ENCODE results near the gene SERTAD4. TPM values are rescaled to one million over a fixed set of nuclear protein-coding genes. Genes with fewer than 3 reads are reported as not detected.

The SERTAD4 gene
- polyA plus RNA-seq, 1 donor from 2014 or later, result 41.4 TPM

GRCh38 chr1:210248341-210248740 is 15.7 kb downstream of the SERTAD4 start:
- Histone ChIP-seq H3K27ac (ENCODE audit: low read length) (no peak overlapping the region), H3K79me2 (replicated peaks; ENCODE audit: insufficient read depth, low read length) (no peaks in the 10 kb centered on the region), H4K20me1 (ENCODE audit: insufficient read depth) (no peaks in the 10 kb centered on the region), H3F3A (ENCODE audit: insufficient read depth, low read length, poor library complexity, severe bottlenecking) (no peaks in the 10 kb centered on the region), H3K9me3 (ENCODE audit: low read length) (no peaks in the 10 kb centered on the region), H3K4me2 (ENCODE audit: low read length) (no peak overlapping the region), H3K27me3 (ENCODE audit: insufficient read depth, low read depth, low read length) (no peaks in the 10 kb centered on the region), H2AFZ (ENCODE audit: low read depth, low read length) (no peak overlapping the region), H3K36me3 (ENCODE audit: insufficient read depth, low read length) (no peaks in the 10 kb centered on the region), H3K9me2 (ENCODE audit: insufficient read depth, low read length) (no peaks in the 10 kb centered on the region), H3K4me3 (ENCODE audit: low read length) (no peak overlapping the region), H3K9ac (ENCODE audit: low read length) (no peak overlapping the region)
- TF ChIP-seq SMC3 (conservative IDR thresholded peaks at IDR 0.05; ENCODE audit: poor library complexity) (no peak), EP300 (conservative IDR thresholded peaks at IDR 0.05; ENCODE audit: poor library complexity, severe bottlenecking) (no peak), MXI1 (conservative IDR thresholded peaks at IDR 0.05; ENCODE audit: poor library complexity, severe bottlenecking) (no peak)

GRCh38 chr1:210250665-210250997 is 18.0 kb downstream of the SERTAD4 start:
- Histone ChIP-seq H3K4me2 (ENCODE audit: low read length) (peak overlapping the region; percentile 84), H3K27me3 (ENCODE audit: insufficient read depth, low read depth, low read length) (no peaks in the 10 kb centered on the region), H2AFZ (ENCODE audit: low read depth, low read length) (peak overlapping the region; percentile 99), H4K20me1 (ENCODE audit: insufficient read depth) (no peaks in the 10 kb centered on the region), H3F3A (ENCODE audit: insufficient read depth, low read length, poor library complexity, severe bottlenecking) (no peaks in the 10 kb centered on the region), H3K36me3 (ENCODE audit: insufficient read depth, low read length) (no peaks in the 10 kb centered on the region), H3K9me2 (ENCODE audit: insufficient read depth, low read length) (no peaks in the 10 kb centered on the region), H3K9me3 (ENCODE audit: low read length) (no peaks in the 10 kb centered on the region), H3K9ac (ENCODE audit: low read length) (peak overlapping the region; percentile 83), H3K4me3 (ENCODE audit: low read length) (peak overlapping the region; percentile 62), H3K79me2 (replicated peaks; ENCODE audit: insufficient read depth, low read length) (no peaks in the 10 kb centered on the region), H3K27ac (ENCODE audit: low read length) (peak overlapping the region; percentile 93)
- TF ChIP-seq POLR2AphosphoS5 (IDR thresholded peaks at IDR 0.05), result peak; percentile 68
- TF ChIP-seq EP300 (conservative IDR thresholded peaks at IDR 0.05; ENCODE audit: poor library complexity, severe bottlenecking), result no peak
- no peak for TF ChIP-seq CTCF (IDR thresholded peaks at IDR 0.05; ENCODE audit: poor library complexity, severe bottlenecking)
- peak; percentile 41 for TF ChIP-seq REST (IDR thresholded peaks at IDR 0.05; ENCODE audit: borderline replicate concordance)

DNA sequence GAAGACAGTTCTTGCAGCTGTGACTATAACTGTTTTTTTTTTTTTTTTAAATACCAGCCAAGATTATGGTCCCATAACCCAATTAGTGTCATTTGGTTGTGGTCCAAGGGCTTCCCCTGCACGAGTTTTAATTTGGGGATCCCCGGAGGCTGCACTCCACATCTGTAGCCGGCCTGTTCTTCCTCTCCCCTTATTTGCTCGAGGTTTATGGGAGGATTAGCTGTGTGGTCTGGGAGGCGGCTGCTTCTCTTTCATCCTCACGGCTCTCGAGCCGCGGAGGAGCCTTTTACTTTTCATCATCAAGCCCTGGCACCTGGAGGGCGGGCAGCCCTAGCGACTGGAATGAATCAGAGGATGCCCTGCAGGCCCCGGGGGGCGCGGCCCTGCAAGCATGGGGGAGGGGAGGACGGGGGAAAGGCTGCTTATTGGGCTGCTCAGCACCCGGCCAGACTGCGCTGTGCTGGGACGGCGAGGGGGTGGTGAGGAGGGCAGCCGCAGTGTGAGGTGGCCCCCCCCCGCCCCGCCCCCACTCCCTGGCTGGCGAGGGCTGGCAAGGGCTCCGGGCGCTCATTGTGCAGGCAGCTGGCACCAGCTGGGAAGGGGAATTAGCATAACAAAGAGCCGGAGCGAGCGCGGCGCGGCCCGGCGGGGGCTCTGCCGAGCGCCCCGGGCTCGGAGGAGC is 18.5 kb downstream of the SERTAD4 start:
- Histone ChIP-seq H3K4me3 (ENCODE audit: low read length) (peak overlapping the region; percentile 62), H3F3A (ENCODE audit: insufficient read depth, low read length, poor library complexity, severe bottlenecking) (no peaks in the 10 kb centered on the region), H3K9ac (ENCODE audit: low read length) (peak overlapping the region; percentile 83), H3K4me2 (ENCODE audit: low read length) (peak overlapping the region; percentile 84), H3K27ac (ENCODE audit: low read length) (peak overlapping the region; percentile 93), H3K27me3 (ENCODE audit: insufficient read depth, low read depth, low read length) (no peaks in the 10 kb centered on the region), H3K79me2 (replicated peaks; ENCODE audit: insufficient read depth, low read length) (no peaks in the 10 kb centered on the region), H3K9me3 (ENCODE audit: low read length) (no peaks in the 10 kb centered on the region), H3K9me2 (ENCODE audit: insufficient read depth, low read length) (no peaks in the 10 kb centered on the region), H3K36me3 (ENCODE audit: insufficient read depth, low read length) (no peaks in the 10 kb centered on the region), H4K20me1 (ENCODE audit: insufficient read depth) (no peaks in the 10 kb centered on the region), H2AFZ (ENCODE audit: low read depth, low read length) (peak overlapping the region; percentile 99)
- TF ChIP-seq SMC3 (conservative IDR thresholded peaks at IDR 0.05; ENCODE audit: poor library complexity), result no peak
- TF ChIP-seq REST (IDR thresholded peaks at IDR 0.05; ENCODE audit: borderline replicate concordance), result no peak
- TF ChIP-seq EZH2 (IDR thresholded peaks at IDR 0.05; ENCODE audit: borderline replicate concordance, insufficient read depth, low read length, poor library complexity, severe bottlenecking), result no peak
- TF ChIP-seq EP300 (conservative IDR thresholded peaks at IDR 0.05; ENCODE audit: poor library complexity, severe bottlenecking), result peak; percentile 36
- TF ChIP-seq CTCF (IDR thresholded peaks at IDR 0.05; ENCODE audit: poor library complexity, severe bottlenecking), result no peak
- TF ChIP-seq POLR2AphosphoS5 (IDR thresholded peaks at IDR 0.05), result peak; percentile 0

Data from neural cell (in vitro differentiated cells).